NK-92 (cell line): Measurements from ENCODE around the gene RNF168.
A peak's percentile ranks its signal among the peaks of the same experiment; 100 is the strongest.
"Not testable (repeated sequence)": the region's sequence is repeated elsewhere in the genome, so short reads cannot be mapped to it uniquely, and the experiment has no call there.

Experiments
- DNase-seq: peaks from one replicate; lab custom pipeline; 2025; ENCODE audit not compliant: unreplicated experiment; lab: John Stamatoyannopoulos, UW

The RNF168 gene, protein sequence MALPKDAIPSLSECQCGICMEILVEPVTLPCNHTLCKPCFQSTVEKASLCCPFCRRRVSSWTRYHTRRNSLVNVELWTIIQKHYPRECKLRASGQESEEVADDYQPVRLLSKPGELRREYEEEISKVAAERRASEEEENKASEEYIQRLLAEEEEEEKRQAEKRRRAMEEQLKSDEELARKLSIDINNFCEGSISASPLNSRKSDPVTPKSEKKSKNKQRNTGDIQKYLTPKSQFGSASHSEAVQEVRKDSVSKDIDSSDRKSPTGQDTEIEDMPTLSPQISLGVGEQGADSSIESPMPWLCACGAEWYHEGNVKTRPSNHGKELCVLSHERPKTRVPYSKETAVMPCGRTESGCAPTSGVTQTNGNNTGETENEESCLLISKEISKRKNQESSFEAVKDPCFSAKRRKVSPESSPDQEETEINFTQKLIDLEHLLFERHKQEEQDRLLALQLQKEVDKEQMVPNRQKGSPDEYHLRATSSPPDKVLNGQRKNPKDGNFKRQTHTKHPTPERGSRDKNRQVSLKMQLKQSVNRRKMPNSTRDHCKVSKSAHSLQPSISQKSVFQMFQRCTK

DNA sequence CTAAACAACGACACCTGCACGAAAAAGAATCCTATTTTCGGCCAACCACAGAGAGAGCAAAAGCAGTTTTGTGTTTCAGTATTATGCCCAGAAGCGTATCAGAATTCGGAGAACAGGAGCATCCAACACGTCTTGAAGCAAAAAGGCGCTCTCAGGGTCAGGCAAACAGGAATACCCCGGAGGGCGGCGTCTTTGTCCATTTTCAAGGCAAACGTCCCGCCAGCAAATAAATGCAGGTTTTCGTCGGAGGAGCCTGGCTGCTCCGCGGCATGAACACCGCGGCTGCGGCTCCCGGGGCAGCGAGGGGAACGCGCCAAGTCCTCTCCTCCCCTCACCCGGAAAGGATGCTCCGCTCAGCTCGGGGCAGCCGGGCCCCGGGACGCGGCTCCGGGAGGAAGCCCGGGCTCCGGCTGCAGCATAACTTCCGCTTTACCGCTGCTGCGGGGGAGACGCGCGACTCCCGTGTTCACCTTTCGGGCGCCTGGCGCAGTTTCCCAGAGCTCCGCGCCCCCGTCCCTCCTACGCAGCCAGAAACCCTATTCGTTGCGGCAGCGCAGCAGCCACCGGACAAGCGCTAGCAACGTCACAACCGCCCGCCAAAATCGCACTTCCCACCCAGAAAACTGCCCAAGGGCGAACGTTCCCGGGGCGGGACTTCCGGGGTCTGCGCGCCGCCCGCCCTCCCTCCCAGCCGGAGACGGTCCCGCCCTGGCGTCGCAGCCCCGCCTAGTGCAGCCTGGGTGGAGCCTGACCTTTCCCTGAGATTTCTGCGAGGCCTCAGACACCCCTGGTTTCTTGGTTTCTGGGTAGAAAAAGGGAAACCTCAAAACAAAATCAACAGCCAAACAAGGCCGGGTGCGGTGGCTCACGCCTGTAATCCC lies at the start of gene RNF168:
RNF168 (minus strand) TSS at position 573 of the 881 bp plus-strand sequence. CDS start 595 bp downstream, outside the sequence.
- DNase-seq = peak; percentile 54

DNA sequence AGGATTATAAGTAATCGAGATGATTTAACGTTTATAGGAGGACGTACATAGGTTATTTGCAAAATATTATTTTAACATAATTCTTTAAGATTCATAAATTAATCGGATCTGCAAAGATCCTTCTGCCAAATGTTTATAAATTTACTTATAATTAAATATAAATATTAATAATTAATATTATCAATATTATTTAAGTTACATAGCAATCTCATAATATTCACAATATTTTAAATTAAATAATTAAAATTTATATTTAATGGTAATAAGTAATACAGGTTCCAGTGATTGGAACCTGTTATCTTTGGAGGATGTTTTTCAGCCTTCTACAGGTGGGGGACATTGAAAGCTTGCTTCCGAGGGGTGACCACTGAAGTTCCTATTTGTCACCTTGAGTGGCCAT lies 48.7 kb upstream of the RNF168 start:
- DNase-seq = no peak

DNA sequence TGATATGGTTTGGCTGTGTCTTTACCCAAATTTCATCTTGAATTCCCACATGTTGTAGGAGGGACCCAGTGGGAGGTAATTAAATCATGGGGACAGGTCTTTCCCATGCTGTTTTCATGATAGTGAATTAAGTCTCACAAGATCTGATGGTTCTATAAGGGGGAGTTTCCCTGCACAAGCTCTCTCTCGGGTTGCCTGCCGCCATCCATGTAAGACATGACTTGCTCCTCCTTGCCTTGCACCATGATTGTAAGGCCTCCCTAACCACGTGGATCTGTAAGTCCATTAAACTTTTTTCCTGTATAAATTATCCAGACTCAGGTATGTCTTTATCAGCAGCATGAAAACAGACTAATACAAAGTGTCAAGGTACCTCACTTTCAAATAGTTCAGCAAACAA lies 46.6 kb upstream of the RNF168 start:
- not testable (repeated sequence) for DNase-seq

DNA sequence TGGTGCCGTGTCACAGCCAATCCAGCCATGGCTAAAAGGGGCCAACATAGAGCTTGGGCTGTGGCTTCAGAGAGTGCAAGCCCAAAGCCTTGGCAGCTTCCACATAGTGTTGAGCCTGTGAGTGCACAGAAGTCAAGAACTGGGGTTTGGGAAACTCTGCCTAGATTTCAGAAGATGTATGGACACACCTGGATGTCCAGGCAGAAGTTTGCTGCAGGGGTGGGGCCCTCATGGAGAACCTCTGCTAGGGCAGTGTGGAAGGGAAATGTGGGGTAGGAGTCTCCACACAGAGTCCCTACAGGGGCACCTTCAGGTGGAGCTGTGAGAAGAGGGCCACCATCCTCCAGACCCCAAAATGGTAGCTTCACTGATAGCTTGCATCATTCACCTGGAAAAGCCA lies 45.7 kb upstream of the RNF168 start:
- DNase-seq = not testable (repeated sequence)

DNA sequence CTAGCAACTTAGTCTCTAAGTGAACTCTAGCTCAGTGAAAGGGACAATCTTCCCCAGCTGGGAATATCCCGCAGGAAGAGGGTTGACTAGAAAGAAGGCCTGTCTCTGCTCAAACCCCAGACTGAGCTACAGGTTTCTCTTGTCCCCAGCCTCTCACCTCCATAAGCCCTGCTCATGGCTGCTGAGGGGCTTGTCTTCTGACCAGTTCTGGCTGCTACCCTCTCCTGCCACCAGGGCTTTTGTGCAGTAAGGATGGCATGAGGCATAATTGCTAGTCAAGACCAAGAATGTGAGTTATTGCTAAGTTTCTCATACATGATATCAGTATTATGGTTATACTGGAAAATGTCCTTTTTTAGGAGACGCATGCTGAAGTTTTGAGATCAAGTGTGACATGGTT lies 43.5 kb upstream of the RNF168 start:
- no peak for DNase-seq

DNA sequence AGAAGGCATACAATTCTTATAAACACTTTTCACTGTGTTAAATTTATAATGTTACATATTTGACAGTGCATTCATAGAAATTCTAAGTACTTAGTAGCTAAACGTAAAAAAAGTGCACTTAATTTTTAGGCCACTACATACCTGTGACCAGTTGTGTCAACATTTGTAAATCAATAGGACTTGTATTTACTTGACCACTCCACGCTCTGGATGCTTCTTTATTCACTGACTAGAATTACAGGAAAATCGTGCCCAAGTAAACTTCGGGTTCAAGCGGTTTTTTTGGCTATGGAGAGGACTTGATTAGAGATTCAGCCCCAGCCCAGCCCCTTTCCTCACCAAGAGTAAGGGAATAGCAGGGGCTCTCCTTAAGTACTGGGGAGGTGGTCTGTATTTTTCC lies 43.0 kb upstream of the RNF168 start:
- no peak for DNase-seq

DNA sequence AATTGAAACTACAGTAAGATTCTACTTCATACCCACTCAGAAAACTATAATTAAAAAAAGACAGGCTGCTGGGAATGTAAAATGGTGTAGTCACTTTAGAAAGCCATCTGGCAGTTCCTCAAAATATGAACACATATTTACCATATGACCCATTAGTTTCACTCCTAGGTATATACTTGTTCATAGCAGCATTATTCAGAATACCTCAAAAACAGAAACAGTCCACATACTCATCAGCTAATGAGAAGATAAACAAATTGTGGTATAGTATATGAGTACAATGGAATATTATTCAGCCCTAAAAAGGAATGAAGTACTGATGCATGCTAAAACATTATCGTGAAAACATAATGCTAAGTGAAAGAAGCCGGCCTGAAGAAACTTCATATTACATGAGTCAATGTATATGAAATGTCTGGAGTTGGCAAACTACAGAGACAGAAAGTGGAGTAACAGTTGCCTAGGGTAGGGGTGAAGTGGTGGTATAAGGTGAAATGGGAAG lies 41.0 kb upstream of the RNF168 start:
- no peak for DNase-seq

DNA sequence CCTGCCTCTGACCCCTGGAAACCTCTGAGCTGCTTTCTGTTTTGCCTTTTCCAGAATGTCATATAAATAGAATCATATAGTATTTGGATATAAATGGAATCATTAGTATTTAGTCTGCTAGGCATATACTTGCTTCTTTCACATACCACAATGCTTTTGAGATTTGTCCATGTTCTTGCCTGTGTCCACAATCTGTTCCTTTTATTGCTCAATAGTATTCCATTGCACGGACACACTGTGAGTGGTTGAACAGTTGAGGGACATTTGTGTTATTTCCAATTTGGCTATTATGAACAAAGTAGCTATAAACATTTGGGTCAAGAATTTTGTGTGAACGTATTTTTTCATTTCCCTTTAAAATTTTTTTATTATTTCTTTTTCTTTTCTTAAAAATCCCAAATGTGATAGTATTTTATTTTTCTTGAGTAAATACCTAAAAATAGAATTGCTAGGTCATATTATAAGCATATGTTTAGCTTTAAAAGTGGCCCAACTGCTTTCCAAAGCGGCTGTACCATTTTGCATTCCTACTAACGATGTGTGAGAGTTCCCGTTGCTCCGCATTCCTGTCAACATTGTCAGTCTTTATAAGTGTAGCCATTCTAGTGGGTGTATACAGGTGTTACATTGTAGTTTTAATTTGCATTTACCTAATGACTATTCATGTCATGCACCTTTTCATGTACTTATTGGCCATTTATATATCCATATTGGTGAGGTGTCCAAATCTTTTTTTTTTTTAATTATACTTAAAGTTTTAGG lies 38.3 kb upstream of the RNF168 start:
- no peak for DNase-seq

DNA sequence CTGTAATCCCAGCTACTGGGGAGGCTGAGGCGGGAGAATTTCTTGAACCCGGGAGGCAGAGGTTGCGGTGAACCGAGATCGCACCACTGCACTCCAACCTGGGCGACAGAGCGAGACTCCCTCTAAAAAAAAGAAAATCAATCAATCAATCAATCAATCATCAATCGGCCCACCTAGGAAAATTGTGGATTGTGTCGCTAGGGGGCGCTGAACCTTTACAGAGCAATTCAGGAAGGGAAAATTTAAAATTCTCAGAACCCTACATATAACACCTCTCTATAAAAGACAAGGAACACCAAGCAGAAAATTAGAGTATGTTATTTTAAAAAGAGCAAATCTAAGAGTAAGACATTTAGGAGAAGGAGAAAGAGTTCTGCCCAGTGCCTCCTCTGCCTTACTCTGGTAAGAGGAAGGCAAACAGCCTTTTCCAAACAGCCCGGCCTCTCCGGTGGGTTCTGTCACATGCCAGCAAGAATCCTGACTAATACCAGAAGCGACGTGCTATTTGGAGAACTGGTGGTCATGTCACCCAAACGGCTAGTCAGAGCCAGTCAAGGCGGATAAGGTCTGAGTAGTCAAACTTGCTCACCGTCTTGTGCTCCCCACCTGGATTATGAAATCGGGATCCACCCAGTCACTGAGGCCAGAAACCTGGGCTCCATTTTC lies 33.9 kb upstream of the RNF168 start:
- DNase-seq = no peak

DNA sequence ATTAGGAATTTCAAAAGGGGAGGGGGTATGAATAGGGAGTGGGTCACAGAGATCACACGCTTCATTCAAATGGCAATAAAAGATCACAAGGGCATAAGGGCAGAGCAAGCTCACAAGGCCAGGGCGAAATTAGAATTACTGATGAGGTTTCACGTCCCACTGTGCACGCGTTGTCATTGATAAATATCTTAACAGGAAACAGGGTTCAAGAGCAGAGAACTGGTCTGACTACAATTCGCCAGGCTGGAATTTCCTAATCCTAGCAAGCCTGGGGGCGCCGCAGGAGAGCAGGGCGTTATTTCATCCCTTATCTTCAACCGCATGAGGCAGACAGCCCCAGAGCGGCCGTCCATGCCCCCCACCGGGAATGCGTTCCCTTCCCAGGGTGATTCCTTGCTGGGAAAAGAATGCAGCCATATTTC lies 29.7 kb upstream of the RNF168 start:
- DNase-seq = no peak

DNA sequence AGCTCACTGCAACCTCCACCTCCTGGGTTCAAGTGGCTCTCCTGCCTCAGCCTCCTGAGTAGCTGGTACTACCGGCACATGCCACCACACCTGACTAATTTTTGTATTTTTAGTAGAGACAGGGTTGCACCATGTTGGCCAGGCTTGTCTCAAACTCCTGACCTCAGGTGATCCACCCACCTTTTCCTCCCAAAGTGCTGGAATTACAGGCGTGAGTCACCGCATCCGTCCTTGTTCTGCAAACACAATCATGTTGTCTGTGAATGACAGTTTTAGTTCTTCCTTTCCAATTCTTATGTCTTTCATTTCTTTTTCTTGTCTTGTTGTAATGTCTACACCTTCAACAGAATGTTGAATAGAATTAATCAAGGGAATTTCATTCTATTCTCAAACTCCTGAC lies 27.9 kb upstream of the RNF168 start:
- no peak for DNase-seq

DNA sequence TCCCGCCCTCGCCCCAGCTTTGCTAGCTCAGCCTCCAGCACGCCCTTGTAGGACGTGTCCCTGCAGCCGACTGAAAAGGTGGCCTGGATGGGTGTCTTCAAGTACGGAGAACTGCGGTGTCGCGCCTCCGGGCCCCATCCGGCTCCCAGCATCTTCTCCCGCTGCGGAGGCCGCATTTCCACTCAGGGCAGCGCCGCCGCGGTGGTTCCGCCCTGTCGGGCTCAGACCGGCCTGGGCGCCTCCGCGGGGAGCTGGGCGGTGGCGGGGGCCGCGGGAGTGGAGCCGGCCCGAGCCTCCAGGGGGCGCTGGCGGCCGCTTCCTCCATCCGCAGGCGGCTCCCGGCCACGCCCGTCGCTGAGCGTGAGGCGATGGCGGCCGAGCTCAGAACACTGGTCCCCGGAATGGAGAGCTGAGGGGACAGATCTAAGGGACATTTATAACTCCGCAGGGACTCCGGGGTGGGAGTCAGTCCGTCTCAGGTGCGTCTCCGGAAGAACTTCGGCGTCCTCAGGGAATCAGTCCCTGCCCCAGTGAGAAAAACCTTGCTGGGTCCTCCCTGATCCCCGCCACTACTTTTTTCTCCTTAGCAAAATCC lies 25.2 kb upstream of the RNF168 start:
- no peak for DNase-seq

DNA sequence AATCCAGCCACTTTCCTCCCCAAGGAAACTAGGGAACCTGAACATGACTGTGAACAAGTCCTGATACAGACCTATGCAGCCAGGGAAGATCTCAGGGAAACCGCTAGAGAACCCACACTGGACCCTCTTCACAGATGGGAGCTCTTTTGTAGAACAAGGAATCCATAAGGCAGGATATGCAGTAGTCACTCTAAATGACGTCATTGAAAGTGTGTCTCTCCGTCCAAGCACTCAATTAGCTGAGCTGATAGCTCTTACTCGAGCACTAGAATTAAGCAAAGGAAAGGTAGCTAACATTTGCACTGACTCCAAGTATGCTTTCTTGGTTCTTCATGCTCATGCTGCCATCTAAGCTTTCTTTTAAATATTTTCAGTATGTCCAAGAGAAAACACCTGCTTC lies 21.6 kb upstream of the RNF168 start:
- DNase-seq = no peak

DNA sequence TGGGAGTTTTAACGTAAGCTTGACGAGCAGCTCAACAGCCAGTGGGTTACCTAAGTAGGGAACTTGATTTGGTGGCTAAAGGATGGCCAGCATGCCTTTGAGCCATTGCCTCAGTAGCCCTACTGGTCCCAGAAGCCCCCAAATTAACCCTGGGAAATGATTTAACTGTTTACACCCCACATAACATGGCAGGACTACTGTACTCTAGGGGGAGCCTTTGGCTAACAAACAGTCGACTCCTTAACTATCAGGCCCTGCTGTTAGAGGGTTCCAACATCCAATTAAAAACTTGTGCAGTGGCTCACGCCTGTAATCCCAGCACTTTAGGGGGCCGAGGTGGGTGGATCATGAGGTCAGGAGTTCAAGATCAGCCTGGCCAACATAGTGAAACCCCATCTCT lies 21.0 kb upstream of the RNF168 start:
- DNase-seq = no peak

DNA sequence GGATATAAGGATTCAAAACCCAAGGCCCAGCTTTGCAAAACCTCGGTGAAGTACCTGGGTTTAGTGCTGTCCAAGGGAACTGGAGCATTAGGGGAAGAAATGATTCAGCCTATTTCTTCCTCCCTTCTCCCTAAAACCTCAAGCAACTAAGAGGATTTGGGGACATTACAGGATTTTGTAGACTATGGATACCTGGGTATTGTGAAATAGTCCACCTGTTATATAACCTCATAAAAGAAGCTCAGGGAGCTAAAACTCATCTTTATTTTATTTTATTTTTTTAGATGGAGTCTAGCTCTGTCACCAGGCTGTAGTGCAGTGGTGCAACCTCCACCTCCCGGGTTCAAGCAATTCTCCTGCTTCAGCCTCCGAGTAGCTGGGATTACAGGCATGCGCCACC lies 20.3 kb upstream of the RNF168 start:
- DNase-seq = no peak

DNA sequence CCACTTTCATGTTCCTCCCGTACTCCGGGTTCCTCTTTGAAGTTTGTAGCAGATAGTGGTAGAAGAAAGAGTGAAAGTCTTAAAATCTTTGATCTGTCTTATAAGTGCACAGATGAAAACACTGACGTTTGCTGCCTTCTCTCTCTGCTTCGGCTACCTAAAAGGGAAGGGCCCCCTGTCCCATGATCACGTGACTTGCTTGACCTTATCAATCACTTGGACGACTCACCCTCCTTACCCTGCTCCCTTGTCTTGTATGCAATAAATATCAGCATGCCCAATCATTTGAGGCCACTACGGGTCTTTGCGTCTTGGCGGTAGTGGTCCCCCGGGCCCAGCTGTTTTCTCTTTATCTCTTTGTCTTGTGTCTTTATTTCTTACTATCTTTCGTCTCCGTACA lies 17.7 kb upstream of the RNF168 start:
- DNase-seq = not testable (repeated sequence)

DNA sequence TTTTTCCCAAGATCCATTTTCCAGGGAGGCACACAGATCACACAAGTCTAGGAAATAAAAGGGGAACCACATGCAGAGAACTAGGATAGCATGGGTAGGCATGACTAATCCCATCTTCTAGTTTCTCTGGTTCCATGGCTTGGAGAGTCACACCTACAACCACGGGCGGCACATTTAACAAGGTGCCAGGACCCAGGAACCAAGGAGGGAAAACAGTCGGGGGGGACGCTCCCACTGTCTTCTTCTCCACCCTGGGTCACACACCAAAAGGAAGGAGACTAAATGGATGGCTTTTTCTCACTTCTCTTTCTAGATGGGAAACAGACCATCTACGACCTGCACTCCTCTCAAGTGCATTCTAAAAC lies 16.1 kb upstream of the RNF168 start:
- no peak for DNase-seq

DNA sequence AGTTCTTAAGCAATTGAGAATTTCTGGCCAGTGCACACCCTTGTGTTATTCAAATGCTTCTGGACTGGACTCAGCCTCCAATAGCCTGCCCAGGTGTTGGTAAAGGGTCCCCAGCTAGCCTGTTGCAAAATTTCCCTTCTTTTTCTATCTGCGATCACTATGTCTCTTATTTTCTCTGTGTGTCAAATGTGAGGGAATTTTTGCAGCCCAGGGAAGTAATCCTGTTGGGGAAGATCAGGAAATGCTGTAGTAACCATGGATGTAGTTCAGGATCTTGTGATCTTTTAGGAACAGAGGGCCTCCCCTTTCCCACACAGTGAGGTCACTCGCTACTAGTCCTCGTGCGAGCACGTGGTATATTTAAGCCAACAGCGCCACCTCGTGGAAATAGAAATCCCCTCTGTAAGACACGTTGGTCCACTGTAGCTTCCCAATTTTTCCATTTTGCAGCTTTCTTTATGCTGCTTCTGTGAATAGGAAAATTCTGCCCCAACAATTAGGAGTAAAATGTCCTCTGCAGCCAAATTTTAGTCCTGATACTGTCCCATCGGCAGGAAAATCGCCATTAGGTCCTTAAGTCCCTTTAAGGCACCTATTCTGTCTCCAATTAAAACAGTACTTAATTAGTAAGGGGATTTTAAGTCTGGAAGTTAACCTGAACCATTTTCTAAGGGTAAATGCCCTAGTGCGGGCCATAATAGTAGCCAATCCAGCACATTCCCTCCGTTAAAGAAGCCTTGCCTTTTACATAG lies 15.6 kb upstream of the RNF168 start:
- peak; percentile 38 for DNase-seq

DNA sequence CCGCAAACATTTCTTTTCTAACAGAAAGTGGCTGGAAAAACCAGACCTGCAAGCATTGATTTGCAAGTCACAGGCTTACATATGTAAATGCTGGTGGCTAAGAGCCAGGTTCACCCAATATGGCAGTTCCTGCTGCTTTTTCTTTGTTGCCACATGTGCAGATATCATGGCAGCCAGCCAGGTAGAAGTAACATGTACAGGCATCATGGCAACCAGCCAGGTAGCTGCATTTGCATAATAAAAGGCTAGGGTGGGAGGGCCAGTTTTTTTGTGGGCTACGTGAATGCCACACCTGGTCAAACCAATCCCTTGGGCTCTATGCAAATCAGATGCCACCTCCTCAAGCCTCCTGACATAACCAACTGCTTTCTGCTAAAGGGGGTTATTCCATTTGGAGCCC lies 14.4 kb upstream of the RNF168 start:
- no peak for DNase-seq
